ENCODE results near the gene FSTL1.

The FSTL1 gene

DNA sequence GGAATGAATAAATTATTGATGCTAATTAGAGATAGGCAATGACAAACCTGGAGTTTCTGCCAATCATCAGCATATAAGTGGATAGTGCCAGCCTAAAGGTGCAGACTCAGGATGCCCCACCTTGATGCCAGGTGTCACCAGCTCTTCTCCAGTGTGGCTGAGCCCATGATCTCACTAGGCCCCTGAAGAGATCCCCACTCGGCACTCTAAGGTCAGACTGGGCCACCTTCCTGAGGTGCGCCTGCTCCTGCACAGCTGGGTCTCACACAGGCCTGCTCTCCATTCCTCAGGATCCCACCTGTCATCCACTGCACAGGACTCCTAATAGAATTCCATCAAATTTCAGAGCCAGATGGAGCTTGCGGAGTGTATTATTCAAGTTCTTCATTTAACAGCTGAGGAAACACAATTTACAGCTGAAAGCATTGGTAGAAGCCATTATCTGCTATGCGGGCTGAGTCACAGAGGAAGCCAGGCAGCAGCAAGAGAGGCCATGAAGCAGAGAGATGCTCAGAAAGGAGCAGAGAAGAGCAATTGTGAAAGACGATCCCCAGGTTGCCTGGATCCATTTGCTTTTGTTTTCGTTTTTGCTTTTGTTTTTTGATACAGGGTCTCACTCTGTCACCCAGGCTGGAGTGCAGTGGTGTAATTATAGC, 25.1 kb upstream of the FSTL1 start:
- Histone ChIP-seq H3K9me3 (ENCODE audit: control insufficient read depth, insufficient read depth, low read depth, low read length) (no peaks in the 10 kb centered on the region), H3K36me3 (ENCODE audit: control insufficient read depth in 2 of 2, insufficient read depth in 1 of 2, low read length in 2 of 2) (no peaks in the 10 kb centered on the region), H3K4me3 (ENCODE audit: low read depth, low read length) (no peak overlapping the region), H3K27ac (ENCODE audit: extremely low read depth, low read depth, low read length) (no peak overlapping the region), H3K4me1 (ENCODE audit: control insufficient read depth, insufficient read depth, low read length) (no peaks in the 10 kb centered on the region)
- ChIA-PET CTCF (interaction anchor here (0.5 kb wide), 1 partner anchor 582 kb away, joined by 3 read pairs; no protein-coding TSS in a partner anchor), POLR2A (no interaction called here)
- TF ChIP-seq ZNF785 (tag by site-specific recombination; IDR thresholded peaks at IDR 0.05) = no peak
- TF ChIP-seq ZFHX2 (tag by site-specific recombination; conservative IDR thresholded peaks at IDR 0.05) = no peak
- TF ChIP-seq, protein P1, sequence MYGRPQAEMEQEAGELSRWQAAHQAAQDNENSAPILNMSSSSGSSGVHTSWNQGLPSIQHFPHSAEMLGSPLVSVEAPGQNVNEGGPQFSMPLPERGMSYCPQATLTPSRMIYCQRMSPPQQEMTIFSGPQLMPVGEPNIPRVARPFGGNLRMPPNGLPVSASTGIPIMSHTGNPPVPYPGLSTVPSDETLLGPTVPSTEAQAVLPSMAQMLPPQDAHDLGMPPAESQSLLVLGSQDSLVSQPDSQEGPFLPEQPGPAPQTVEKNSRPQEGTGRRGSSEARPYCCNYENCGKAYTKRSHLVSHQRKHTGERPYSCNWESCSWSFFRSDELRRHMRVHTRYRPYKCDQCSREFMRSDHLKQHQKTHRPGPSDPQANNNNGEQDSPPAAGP (tag by site-specific recombination; IDR thresholded peaks at IDR 0.05) = no peak
- TF ChIP-seq ZNF341 (tag by site-specific recombination; IDR thresholded peaks at IDR 0.05; ENCODE audit: low read depth) = no peak

DNA sequence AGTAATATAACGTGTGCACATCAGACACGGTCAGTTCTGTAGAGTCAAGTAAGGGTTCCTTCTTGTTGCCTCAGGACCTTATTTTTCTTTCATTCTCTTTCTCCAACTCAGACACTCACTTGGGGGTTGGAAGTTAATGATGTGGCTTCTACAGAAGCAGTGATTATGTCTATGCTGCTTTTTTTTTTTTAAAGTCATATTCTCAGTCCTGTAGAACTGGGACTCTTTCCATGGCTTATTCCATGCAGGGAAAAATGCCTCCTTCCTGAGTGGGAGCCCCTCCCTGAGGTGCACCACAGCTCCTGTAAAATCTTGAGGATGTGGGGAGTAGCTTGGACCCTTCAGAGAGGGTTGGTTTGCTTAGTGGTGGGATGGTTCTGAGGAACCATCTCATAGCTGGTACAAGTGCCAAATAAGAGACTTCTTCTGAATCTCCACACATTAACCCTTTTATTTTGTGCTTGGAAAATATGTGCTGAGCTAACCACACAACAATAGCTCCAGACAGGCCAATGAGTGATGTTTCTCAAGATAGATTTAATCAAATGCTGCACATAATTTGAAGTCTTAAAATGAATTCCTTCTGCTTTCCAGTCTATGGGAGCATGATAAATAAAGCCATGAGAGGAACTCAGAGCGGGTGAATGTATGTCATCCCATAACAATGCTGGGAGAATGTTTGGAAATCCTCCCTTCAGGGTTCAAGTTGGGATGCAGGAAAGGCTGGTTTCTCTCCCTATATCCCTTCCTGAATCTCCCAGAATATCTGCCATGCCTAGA, 23.3 kb upstream of the FSTL1 start:
- no peak for TF ChIP-seq ZNF514 (tag by site-specific recombination; IDR thresholded peaks at IDR 0.05)
- TF ChIP-seq SCRT2 (tag by site-specific recombination; IDR thresholded peaks at IDR 0.05) = no peak
- TF ChIP-seq ZNF585B (tag by site-specific recombination; IDR thresholded peaks at IDR 0.05) = no peak
- TF ChIP-seq ZNF416 (tag by site-specific recombination; IDR thresholded peaks at IDR 0.05) = no peak
- TF ChIP-seq ZNF426 (tag by site-specific recombination; IDR thresholded peaks at IDR 0.05) = no peak
- TF ChIP-seq SCRT1 (tag by site-specific recombination; IDR thresholded peaks at IDR 0.05; ENCODE audit: borderline replicate concordance) = no peak
- TF ChIP-seq ZNF18 (tag by site-specific recombination; IDR thresholded peaks at IDR 0.05) = no peak
- no peak for TF ChIP-seq ZNF175 (tag by site-specific recombination; IDR thresholded peaks at IDR 0.05)
- TF ChIP-seq ZNF112 (tag by site-specific recombination; IDR thresholded peaks at IDR 0.05) = no peak
- no peak for TF ChIP-seq TRIM28 (IDR thresholded peaks at IDR 0.05; ENCODE audit: borderline replicate concordance, low read length)
- TF ChIP-seq ZNF792 (tag by site-specific recombination; IDR thresholded peaks at IDR 0.05) = no peak
- no peak for TF ChIP-seq ZNF335 (tag by site-specific recombination; conservative IDR thresholded peaks at IDR 0.05)
- no peak for TF ChIP-seq ZNF121 (tag by site-specific recombination; IDR thresholded peaks at IDR 0.05)
- Histone ChIP-seq H3K9me3 (ENCODE audit: control insufficient read depth, insufficient read depth, low read depth, low read length) (no peaks in the 10 kb centered on the region), H3K4me1 (ENCODE audit: control insufficient read depth, insufficient read depth, low read length) (no peaks in the 10 kb centered on the region), H3K36me3 (ENCODE audit: control insufficient read depth in 2 of 2, insufficient read depth in 1 of 2, low read length in 2 of 2) (no peaks in the 10 kb centered on the region), H3K27ac (ENCODE audit: extremely low read depth, low read depth, low read length) (no peak overlapping the region), H3K4me3 (ENCODE audit: low read depth, low read length) (no peak overlapping the region)
- ChIA-PET CTCF (interaction anchor here (0.7 kb wide), 1 partner anchor 321 kb away, joined by 3 read pairs; no protein-coding TSS in a partner anchor), POLR2A (no interaction called here)

GRCh38 chr3:120473389-120473788, 22.6 kb upstream of the FSTL1 start:
- Histone ChIP-seq H3K36me3 (ENCODE audit: control insufficient read depth in 2 of 2, insufficient read depth in 1 of 2, low read length in 2 of 2) (no peaks in the 10 kb centered on the region), H3K27ac (ENCODE audit: extremely low read depth, low read depth, low read length) (no peak overlapping the region), H3K4me1 (ENCODE audit: control insufficient read depth, insufficient read depth, low read length) (no peaks in the 10 kb centered on the region), H3K4me3 (ENCODE audit: low read depth, low read length) (no peak overlapping the region), H3K9me3 (ENCODE audit: control insufficient read depth, insufficient read depth, low read depth, low read length) (no peaks in the 10 kb centered on the region)
- ChIA-PET POLR2A (no interaction called here), CTCF (interaction anchor here (0.7 kb wide), 1 partner anchor 322 kb away, joined by 3 read pairs; no protein-coding TSS in a partner anchor)
- TF ChIP-seq ZNF76 (tag by site-specific recombination; IDR thresholded peaks at IDR 0.05; ENCODE audit: borderline replicate concordance, low read depth) (no peak), ZNF248 (tag by site-specific recombination; IDR thresholded peaks at IDR 0.05) (no peak), OSR2 (tag by site-specific recombination; IDR thresholded peaks at IDR 0.05) (no peak), SETDB1 (IDR thresholded peaks at IDR 0.05; ENCODE audit: insufficient read length, low read length) (no peak), KLF10 (tag by site-specific recombination; IDR thresholded peaks at IDR 0.05) (no peak), TCF7L2 (IDR thresholded peaks at IDR 0.05; ENCODE audit: borderline replicate concordance, low read depth, low read length) (no peak), REPIN1 (tag by site-specific recombination; IDR thresholded peaks at IDR 0.05; ENCODE audit: low read depth) (no peak), ZNF426 (tag by site-specific recombination; IDR thresholded peaks at IDR 0.05) (no peak), ZNF114 (tag by site-specific recombination; IDR thresholded peaks at IDR 0.05) (no peak), MEIS1 (CRISPR knock-in tag; IDR thresholded peaks at IDR 0.05; ENCODE audit: borderline replicate concordance) (no peak)
- TF ChIP-seq, protein P2, sequence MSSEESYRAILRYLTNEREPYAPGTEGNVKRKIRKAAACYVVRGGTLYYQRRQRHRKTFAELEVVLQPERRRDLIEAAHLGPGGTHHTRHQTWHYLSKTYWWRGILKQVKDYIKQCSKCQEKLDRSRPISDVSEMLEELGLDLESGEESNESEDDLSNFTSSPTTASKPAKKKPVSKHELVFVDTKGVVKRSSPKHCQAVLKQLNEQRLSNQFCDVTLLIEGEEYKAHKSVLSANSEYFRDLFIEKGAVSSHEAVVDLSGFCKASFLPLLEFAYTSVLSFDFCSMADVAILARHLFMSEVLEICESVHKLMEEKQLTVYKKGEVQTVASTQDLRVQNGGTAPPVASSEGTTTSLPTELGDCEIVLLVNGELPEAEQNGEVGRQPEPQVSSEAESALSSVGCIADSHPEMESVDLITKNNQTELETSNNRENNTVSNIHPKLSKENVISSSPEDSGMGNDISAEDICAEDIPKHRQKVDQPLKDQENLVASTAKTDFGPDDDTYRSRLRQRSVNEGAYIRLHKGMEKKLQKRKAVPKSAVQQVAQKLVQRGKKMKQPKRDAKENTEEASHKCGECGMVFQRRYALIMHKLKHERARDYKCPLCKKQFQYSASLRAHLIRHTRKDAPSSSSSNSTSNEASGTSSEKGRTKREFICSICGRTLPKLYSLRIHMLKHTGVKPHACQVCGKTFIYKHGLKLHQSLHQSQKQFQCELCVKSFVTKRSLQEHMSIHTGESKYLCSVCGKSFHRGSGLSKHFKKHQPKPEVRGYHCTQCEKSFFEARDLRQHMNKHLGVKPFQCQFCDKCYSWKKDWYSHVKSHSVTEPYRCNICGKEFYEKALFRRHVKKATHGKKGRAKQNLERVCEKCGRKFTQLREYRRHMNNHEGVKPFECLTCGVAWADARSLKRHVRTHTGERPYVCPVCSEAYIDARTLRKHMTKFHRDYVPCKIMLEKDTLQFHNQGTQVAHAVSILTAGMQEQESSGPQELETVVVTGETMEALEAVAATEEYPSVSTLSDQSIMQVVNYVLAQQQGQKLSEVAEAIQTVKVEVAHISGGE (tag by site-specific recombination; conservative IDR thresholded peaks at IDR 0.05; ENCODE audit: low read depth) = no peak
